GM12892 (cell line): ENCODE measurements around the gene HOXD9.

ENCODE experiments used
- DNase-seq: peaks from one replicate; pipeline ENCODE4 v3.0.0; 2011; ENCODE audit not compliant: insufficient read length
- FAIRE-seq: peaks from 2 replicates; lab custom pipeline; 2011; peaks lifted over from hg19 to GRCh38; lab: Jason Lieb, UNC
- POLR2A ChIP-seq: IDR thresholded peaks from 2 replicates; pipeline ENCODE4 v1.6.1; 2011; ENCODE audit warnings: low read depth, low read length, control low read depth
- POLR2AphosphoS5 ChIP-seq: IDR thresholded peaks from 2 replicates; pipeline ENCODE4 v1.6.1; 2011; ENCODE audit warnings: low read depth, low read length, control low read depth
- TAF1 ChIP-seq: IDR thresholded peaks from 2 replicates; pipeline ENCODE4 v1.6.1; 2011; ENCODE audit warnings: low read depth, mild to moderate bottlenecking, control low read depth, low read length, borderline replicate concordance

The HOXD9 gene

GRCh38 chr2:176133389-176133788 is 10.9 kb downstream of the HOXD9 start:
- no peak for TF ChIP-seq POLR2AphosphoS5
- TF ChIP-seq TAF1 = no peak
- TF ChIP-seq POLR2A = no peak
- no peak for DNase-seq
- FAIRE-seq = no peak

- FAIRE-seq = no peak
- no peak for TF ChIP-seq POLR2AphosphoS5
- no peak for TF ChIP-seq TAF1
- TF ChIP-seq POLR2A = no peak
- DNase-seq = no peak
These were observed 11.5 kb downstream of the HOXD9 start for GRCh38 chr2:176134035-176134434.

DNA sequence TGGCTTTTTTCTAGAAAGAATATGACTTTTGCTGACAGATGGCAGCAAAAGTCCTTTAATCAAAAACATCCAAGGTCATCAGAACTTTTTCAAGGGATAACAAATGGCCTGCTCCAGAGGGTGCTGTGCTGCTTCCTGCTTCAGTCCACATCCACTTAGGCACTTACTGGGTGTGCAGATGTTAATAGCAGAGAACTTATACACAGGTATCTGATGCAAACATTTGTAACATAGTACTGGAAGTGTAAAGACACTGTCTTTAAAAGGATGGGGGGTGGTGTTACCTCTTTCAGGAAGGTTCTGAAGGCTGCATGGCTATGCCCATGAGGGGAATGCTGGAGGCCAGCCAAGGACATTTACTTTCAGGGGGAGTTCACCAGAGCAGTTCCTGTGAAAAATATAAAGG is 12.5 kb downstream of the HOXD9 start:
- DNase-seq (no peak), FAIRE-seq (no peak)
- TF ChIP-seq TAF1 = no peak
- no peak for TF ChIP-seq POLR2A
- TF ChIP-seq POLR2AphosphoS5 = no peak

DNA sequence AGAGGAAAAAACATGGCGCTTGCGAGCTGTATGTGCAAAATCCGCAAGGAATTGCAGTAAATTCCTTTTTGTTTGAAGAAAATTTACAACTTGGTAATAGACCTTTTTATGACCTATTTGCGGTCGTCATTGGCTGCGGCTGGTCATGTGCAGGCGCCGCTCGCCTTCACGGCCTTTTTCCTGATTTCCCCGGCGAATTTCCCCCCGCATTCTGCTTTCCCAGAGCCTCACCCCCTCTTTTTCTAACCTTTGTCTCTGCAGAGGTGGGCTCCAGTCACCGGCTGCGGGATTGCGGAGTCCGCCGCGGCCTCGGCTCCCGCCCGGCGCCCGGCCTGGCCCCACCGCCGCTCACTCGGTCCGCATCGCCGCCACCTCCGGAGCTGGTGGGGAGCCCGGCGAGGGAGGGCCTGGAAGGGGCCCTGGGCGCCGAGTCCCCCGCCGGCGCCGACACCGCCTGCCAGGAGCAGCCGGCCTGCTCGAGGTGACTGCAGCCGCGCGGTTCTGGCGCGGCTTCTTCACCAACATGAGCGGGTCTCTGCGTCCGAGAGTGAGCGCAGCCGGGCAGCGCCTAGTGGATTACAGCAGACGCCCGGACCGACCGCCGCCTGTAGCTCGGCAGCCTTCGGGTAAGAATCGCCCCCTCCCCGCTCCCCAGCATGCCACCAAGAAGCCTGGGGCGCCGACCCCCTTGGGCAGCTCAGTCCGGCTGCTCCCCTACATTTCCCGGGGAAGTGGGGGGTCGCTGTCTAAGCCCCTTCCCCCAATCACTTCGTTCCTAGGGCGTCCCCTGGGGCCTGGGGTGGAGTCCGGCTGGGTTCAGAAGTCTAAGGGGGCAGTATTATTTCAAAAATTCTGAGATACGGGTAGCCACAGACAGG is 14.1 kb downstream of the HOXD9 start:
- TF ChIP-seq TAF1 = no peak
- TF ChIP-seq POLR2A = no peak
- TF ChIP-seq POLR2AphosphoS5 = no peak
- FAIRE-seq (no peak), DNase-seq (no peak)

- FAIRE-seq (no peak), DNase-seq (no peak)
- no peak for TF ChIP-seq TAF1
- TF ChIP-seq POLR2AphosphoS5 = no peak
- no peak for TF ChIP-seq POLR2A
These were observed 14.7 kb downstream of the HOXD9 start for GRCh38 chr2:176137252-176137580.

DNA sequence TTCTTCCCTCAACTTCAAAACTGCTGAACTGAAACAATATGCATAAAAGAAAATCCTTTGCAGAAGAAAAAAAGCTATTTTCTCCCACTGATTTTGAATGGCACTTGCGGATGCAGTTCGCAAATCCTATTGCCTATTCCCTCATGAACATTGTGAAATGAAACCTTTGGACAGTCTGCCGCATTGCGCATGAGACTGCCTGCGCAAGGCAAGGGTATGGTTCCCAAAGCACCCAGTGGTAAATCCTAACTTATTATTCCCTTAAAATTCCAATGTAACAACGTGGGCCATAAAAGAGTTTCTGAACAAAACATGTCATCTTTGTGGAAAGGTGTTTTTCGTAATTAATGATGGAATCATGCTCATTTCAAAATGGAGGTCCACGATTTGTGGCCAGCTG is 15.4 kb downstream of the HOXD9 start:
- no peak for DNase-seq
- TF ChIP-seq TAF1 (no peak), POLR2AphosphoS5 (no peak), POLR2A (no peak)
- FAIRE-seq = no peak

DNA sequence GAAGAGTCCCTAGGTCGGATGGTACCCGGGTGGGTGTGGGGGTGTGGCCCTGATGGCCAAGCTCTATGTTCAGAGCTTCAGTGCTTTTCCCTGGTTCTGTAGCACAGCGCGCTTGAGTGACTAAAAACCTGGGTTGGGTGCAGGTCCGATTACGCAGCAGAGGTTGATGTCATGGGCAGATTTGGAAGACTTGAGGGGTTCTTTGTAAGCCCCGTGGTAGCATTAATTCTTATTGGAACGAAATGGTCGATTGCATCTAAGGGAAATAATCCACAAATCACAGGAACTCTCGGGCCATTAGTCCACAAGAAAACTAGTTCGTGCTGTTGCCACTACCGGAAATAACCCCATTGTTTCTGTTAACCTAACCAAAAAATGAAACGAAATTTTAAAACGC is 16.0 kb downstream of the HOXD9 start:
- DNase-seq (no peak), FAIRE-seq (no peak)

DNA sequence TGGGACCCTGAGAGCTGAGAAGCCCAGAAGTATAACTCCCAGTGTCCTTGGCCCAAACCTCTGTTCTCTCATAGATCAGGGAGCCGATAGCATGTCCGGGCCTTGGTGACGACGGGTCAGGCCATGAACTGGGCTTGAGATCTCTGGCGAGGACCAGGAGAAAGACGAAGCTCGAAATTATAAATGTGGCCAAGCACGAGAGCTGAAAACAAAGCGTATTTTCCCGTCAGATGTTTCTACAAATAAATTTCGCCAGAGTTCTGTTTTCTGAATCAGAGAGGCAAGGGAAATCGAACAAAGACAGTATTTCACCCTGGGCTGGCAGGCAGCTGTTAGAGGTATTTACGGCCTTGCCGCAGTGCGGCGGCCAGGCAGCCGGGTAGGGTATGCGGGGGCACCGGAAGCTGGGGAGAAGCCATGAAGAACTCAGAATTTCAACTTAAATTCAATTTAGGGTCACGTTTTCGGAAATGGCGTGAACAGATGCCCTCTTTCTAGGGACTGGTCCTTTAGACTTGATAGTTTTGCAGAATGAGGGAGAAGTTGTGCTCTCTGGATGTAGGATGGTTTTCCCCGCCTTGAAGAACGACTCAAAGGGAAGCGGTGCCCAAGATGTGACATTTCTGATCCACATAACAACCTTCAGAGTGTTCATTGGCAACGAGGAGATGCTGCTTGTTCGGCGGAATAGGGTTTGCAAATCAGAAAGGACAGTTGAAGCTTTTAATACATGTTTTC is 16.6 kb downstream of the HOXD9 start:
- FAIRE-seq (no peak), DNase-seq (no peak)
- no peak for TF ChIP-seq TAF1
- TF ChIP-seq POLR2A = no peak
- no peak for TF ChIP-seq POLR2AphosphoS5

More for the DNA sequence above, 16.0 kb downstream of the HOXD9 start:
- TF ChIP-seq TAF1 = no peak
- no peak for TF ChIP-seq POLR2AphosphoS5
- TF ChIP-seq POLR2A = no peak

DNA sequence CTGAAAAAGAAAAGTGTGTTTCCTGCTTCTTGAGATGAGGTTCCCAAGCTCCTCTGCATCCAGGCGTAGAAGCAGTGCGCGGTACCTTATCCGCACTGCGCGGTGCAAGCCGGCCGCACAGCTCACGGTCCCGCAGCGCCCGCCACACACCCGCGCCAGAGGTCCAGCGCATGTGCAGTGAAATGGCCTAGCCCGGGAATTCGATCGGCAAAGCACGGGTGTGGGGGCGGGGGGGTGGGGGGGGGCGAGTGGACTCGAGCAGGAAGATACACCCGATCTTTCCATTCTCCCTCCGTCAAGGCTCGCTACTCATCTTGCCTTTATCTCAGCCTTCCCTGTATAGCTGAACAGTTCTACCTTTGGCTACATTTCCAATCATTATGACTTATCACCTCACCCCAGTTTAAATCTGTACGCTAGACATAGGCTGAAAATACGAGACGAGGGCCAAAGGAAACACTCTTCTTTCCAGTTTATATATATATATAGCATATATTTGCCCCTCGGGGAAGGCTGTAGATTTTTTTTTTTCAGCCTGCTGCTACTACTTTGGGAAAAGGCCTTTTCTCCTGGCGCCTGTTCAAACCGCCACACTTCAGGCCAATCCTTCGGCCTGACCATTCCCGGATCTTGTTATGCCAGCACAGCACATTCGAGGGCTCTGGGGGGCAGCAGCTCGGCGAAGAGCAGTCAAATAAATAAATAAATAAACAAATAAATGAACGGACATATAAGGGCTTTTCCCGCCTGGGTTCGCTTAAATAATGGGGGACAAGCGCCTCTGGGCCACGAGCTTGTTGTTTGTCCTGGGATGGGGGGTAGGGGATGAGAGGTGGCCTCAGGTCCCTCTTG is 17.4 kb downstream of the HOXD9 start:
- TF ChIP-seq POLR2AphosphoS5 (no peak), TAF1 (no peak), POLR2A (no peak)
- DNase-seq (no peak), FAIRE-seq (no peak)

- FAIRE-seq (peak; percentile 93), DNase-seq (peak; percentile 92)
- TF ChIP-seq POLR2AphosphoS5 = no peak
- TF ChIP-seq TAF1 = no peak
- no peak for TF ChIP-seq POLR2A
These were observed 18.2 kb downstream of the HOXD9 start for GRCh38 chr2:176140513-176141317.
